GM19025 (cell line): ENCODE data around the gene CDC42BPB.

ENCODE experiments used
- ATAC-seq: cut with Tn5 transposase; IDR thresholded peaks from one replicate; pipeline ENCODE4 v1.9.1; 2021; ENCODE audit warnings: mild to moderate bottlenecking, low read depth, moderate library complexity; ENCODE audit not compliant: unreplicated experiment

Gene CDC42BPB

DNA sequence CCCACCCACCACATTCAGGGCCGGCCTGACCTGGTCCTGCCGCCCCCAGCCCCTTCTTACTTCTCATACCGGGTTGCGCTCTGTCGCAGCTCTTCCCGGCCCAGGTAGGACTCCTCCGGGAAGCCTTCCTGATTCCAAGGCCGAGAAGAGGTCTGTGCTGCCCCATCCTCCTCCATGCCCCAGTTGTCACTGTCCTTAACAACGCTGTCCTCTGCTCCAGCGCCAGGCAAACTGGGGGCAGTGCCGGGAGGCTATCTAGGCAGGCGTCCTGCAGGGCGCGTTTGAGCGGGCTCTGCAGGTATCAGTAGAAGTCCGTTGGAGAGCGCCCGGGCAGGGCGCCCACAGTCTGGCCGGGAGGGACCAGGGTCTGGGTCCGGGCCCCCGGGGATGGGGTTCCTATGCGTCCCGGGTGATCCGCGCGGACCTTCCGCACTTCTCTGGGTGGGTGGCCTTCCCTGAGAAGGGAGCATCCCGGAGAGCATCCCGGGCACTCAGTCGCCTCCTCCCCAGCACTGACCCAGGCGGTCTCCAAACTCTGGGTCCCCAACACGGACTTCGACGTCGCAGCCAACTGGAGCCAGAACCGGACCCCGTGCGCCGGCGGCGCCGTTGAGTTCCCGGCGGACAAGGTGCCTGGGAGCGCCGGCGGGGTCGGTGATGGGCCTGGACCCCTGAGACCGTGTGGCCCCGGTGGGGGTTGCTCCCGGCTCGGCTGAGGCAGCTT lies 134.0 kb downstream of the CDC42BPB start:
- no peak for ATAC-seq

DNA sequence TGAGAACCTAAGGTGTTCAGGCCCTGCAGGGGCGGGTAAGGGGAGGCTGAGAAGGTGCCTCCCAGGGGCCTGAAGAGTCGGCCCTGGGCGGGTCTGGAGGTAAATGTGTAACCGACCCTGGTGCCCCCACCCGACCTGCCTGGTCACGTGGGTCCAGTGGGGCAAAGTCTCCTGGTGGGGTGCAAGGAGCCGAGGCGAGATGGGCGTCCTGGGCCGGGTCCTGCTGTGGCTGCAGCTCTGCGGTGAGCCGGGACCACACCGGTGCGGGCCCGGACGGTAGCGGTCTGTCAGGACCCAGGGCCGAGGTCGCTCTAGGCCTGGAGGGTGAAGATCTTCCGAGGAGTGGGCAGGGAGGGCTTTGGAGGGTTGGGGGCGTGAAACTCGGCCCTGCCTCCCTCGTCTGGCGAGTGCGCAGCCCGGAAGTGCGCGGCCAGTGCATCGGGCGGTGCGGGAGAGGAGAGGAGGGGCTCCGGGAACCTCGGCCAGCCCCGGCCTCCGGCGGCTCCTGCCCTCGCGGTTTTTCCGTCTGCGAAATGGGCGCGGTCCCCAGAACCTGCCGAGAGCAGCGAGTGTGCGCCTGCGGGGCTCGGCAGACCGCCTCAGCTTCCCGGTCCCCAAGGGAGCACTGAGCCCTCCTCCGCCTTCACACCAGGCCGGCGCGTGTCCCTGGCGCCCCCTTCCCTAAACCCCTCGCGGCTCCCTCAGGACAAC lies 134.7 kb downstream of the CDC42BPB start, which contains the start of gene AMN:
Gene AMN, plus strand, starts transcription at position 174 of the 711 bp plus-strand sequence. Its CDS starts 26 bp downstream, at position 200.
- ATAC-seq, result no peak

DNA sequence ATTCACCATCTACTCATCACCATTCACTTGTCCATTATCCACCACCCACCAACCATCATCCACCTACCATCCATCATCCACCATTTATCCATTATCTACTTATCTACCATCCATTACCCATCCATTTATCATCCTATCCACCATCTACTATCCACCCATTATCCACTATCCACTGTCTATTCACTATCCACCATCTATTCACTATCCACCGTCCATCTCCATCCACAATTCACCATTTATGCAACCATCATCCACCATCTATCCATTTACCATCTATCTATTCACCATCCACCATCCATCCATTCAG lies 136.4 kb downstream of the CDC42BPB start:
- ATAC-seq, result no peak

DNA sequence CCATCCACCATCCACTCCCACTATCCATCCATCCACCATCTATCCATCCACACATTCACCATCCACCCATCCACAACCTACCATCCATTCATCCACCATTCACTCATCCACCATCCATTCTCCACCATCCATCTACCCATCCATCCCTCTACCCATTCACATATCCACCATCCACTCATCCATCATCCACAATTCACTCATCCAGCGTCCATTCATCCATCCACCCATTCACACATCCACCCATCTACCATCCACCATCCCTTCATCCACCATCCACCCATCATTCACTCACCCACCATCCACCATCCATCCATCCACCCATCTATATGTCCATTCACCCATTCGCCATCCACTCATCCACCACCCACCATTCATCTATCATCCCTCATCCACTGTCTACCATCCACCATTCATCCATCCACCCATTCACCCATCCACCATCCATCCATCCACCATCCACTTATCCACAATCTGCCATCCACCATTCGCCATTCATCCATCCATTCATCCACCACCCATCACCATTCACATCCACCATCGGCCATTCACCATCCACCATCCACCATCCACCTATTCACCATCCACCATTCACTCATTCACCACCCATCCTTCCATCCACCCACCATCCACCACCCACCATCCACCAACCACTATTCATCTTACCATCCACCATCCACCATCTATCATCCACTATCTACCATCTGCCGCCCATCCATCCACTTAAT lies 136.9 kb downstream of the CDC42BPB start:
- no peak for ATAC-seq

GRCh38 chr14:102918438-102918837 lies 138.9 kb downstream of the CDC42BPB start:
- ATAC-seq, result no peak

DNA sequence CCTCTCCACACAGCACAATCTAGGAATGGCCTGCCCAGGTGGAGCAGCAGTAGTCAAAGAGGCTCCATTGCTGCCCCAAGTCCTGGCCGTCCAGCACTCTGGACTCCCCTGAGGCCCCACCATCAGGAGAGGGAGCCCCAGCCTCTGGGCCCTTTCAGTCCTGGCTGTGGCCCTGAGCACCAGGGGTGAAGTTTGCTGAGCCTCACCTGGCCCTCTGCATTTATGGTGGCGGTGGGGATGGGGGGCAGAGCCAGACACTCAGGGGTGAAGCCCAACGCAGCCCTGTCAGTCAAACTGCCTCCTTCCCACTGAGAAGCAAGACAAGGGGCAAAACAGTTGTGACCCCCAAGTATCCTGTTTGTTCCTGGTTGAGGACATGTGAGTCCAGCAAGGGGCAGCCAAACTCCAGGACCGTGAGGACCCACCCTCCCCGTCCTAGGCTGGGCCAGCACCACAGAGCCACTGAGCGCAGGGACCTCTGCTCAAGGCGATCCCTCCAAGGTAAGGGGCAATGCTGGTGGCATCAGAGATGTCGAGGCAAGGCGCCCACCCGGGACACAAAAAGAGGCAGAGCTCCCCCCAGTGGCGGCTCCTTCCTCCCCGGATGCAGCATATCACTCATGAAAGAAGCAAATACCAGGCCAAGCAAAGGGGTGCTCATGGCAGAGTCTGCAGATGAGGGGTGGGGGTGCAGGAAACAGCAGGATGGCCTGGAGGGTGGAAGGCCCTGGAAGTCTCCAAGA lies 139.7 kb downstream of the CDC42BPB start:
- ATAC-seq, result no peak

DNA sequence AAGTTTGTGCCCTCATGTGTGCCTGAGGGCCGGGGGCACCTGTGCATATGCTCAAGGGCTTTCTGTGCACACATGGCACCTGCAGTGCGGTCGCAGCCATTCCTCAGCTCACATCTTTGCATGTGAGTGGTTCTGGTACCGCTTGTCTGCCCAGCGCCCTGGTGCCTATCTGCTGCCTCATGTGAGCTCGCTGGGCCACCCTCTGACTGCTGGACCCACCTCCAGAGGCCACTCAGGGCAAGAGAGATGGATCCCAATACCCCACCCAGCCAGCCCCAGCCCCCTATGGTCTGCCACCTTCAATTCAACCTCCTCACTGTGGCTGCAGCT lies 140.3 kb downstream of the CDC42BPB start:
- ATAC-seq, result no peak

- ATAC-seq, result no peak
Observed at GRCh38 chr14:102916347-102917055, 140.8 kb downstream of the CDC42BPB start.

- ATAC-seq, result no peak
Observed at GRCh38 chr14:102915292-102916110, 141.8 kb downstream of the CDC42BPB start.

- ATAC-seq, result no peak
Observed at GRCh38 chr14:102914474-102915291, 142.7 kb downstream of the CDC42BPB start.

- ATAC-seq, result no peak
Observed at GRCh38 chr14:102913341-102914211, 143.8 kb downstream of the CDC42BPB start.

- ATAC-seq, result no peak
Observed at GRCh38 chr14:102911991-102912761, 145.2 kb downstream of the CDC42BPB start.

DNA sequence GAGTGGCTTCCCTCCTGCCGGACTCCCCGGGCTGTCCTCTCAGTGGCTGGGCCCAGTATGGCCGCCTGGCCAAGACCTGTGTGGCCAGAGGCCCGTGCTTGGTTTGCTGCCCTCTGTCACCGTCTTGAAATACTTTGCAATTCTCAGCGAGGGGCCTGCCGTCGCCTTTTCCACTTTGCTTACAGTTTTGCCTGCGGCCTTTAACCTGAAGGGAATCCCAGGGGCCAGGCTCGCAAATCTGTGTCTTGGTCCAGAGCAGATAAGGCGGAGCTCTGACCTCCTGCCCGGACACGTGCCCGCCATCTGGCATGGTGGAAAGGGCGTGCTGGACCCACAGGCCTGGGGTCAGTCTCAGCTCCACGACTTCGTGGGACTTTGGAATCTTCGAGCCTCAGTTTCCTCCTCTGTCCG lies 145.8 kb downstream of the CDC42BPB start:
- no peak for ATAC-seq

DNA sequence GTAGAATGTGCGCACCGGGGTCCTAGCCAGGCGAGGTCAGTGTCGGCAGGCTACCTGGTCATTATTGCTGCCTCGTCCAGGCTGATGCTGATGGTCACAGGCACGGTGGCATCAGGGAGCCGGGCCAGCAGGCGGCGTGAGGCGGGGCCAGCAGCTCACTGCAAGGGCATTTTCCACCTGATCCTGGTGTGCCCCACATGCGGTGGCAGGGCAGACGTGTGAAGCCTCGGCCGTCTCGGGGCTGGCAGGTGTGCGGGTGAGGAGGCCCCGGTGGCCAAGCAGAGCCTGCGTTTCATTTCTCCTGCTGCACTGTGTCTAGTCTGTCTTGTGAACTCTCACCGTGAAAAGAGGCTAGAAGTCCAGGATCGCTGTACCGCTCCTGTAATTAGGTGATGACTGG lies 146.9 kb downstream of the CDC42BPB start:
- no peak for ATAC-seq

DNA sequence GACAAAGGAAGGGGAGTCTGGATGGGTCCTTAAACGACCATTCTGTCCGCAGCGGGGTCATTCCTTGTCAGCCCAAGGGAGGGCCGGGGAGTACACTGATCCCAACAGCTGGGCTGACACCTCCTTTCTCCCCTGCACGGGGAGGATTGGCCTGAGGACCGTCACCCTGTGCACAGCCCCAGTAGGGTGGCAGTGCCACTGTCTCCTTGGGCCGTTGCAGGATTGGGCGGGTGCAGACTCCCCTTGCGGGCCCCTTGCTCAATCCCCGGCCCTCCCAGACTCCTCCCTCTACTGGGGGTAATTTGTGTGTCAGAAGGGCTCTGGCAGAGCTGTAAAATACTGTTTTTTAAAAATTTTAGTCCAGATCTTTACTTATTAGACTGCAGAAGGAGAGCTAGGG lies 147.4 kb downstream of the CDC42BPB start:
- ATAC-seq, result no peak

GRCh38 chr14:102909462-102909861 lies 147.9 kb downstream of the CDC42BPB start:
- ATAC-seq, result no peak
